KMS-11 (cell line): ENCODE measurements around the gene ARF5.
A peak's percentile ranks its signal among the peaks of the same experiment; 100 is the strongest.

Experiments used
- H2AFZ ChIP-seq: fragments of 200-600 bp; sonication (generic); 2 replicates; pipeline ENCODE4 v1.6.1; 2016; ENCODE audit warnings: antibody characterized with exemption, mixed run types, low read depth
- H3K27ac ChIP-seq: fragments of 200-600 bp; sonication (generic); 2 replicates; pipeline ENCODE4 v1.6.1; 2016; ENCODE audit warnings: mild to moderate bottlenecking, mixed run types
- H3K27me3 ChIP-seq: fragments of 200-600 bp; sonication (generic); 2 replicates; pipeline ENCODE4 v1.6.1; 2017; ENCODE audit warnings: mild to moderate bottlenecking, low read depth, mixed run types, moderate library complexity; ENCODE audit not compliant: insufficient read depth
- H3K36me3 ChIP-seq: fragments of 200-600 bp; sonication (generic); 2 replicates; pipeline ENCODE4 v1.6.1; 2017; ENCODE audit warnings: mild to moderate bottlenecking, mixed run types; ENCODE audit not compliant: insufficient read depth
- H3K4me1 ChIP-seq: fragments of 200-600 bp; sonication (generic); 2 replicates; pipeline ENCODE4 v1.6.1; 2016; ENCODE audit warnings: mild to moderate bottlenecking, low read depth, mixed run types; ENCODE audit not compliant: poor library complexity, severe bottlenecking
- H3K4me2 ChIP-seq: fragments of 200-600 bp; sonication (generic); 2 replicates; pipeline ENCODE4 v1.7.0; 2016; ENCODE audit warnings: mild to moderate bottlenecking, mixed run types
- H3K4me3 ChIP-seq: fragments of 200-600 bp; sonication (generic); IDR thresholded peaks from 2 replicates; pipeline ENCODE4 v1.6.1; 2017; ENCODE audit warnings: low read depth, low read length, mixed read lengths; ENCODE audit not compliant: insufficient read depth
- H3K79me2 ChIP-seq: fragments of 200-600 bp; sonication (generic); 2 replicates; pipeline ENCODE4 v1.6.1; 2016; ENCODE audit warnings: low read depth, mixed run types; ENCODE audit not compliant: insufficient read depth
- H3K9ac ChIP-seq: fragments of 200-600 bp; sonication (generic); 2 replicates; pipeline ENCODE4 v1.6.1; 2016; ENCODE audit warnings: mild to moderate bottlenecking, mixed run types
- H4K20me1 ChIP-seq: fragments of 200-600 bp; sonication (generic); 2 replicates; pipeline ENCODE4 v1.6.1; 2016; ENCODE audit warnings: mild to moderate bottlenecking, mixed run types; ENCODE audit not compliant: insufficient read depth
- CTCF ChIP-seq: fragments of 200-600 bp; sonication (generic); conservative IDR thresholded peaks from 2 replicates; pipeline ENCODE4 v1.6.1; 2017; ENCODE audit warnings: low read depth, mild to moderate bottlenecking, antibody characterized with exemption, low read length, moderate library complexity, mixed read lengths

ARF5 gene

GRCh38 chr7:127595737-127596136 lies 7.5 kb downstream of the ARF5 start:
- Histone ChIP-seq H3K4me2 (no peak overlapping the region), H2AFZ (no peak overlapping the region), H3K9ac (no peak overlapping the region), H3K4me1 (peaks cover 6% of the 10 kb centered on the region), H3K36me3 (no peaks in the 10 kb centered on the region), H3K79me2 (no peaks in the 10 kb centered on the region), H3K4me3 (no peak overlapping the region), H3K27ac (no peak overlapping the region), H4K20me1 (no peaks in the 10 kb centered on the region), H3K27me3 (no peaks in the 10 kb centered on the region)
- TF ChIP-seq CTCF, result no peak

- Histone ChIP-seq H3K4me3 (no peak overlapping the region), H3K9ac (no peak overlapping the region), H3K27me3 (no peaks in the 10 kb centered on the region), H3K4me1 (peaks cover 6% of the 10 kb centered on the region), H3K79me2 (no peaks in the 10 kb centered on the region), H4K20me1 (no peaks in the 10 kb centered on the region), H3K36me3 (no peaks in the 10 kb centered on the region), H3K27ac (no peak overlapping the region), H3K4me2 (no peak overlapping the region), H2AFZ (no peak overlapping the region)
- peak; percentile 29; the same call in 1 of the 2 replicates for TF ChIP-seq CTCF
Measured at GRCh38 chr7:127598318-127598717, 10.1 kb downstream of the ARF5 start.

- no peaks in the 10 kb centered on the region for H4K20me1 ChIP-seq
- TF ChIP-seq CTCF, result no peak
- H3K9ac ChIP-seq, result no peak overlapping the region
- no peaks in the 10 kb centered on the region for H3K79me2 ChIP-seq
- no peaks in the 10 kb centered on the region for H3K36me3 ChIP-seq
- H3K27me3 ChIP-seq, result no peaks in the 10 kb centered on the region
- H3K4me1 ChIP-seq, result no peaks in the 10 kb centered on the region
- H3K4me2 ChIP-seq, result no peak overlapping the region
- no peak overlapping the region for H3K4me3 ChIP-seq
- no peak overlapping the region for H3K27ac ChIP-seq
- H2AFZ ChIP-seq, result no peak overlapping the region
Measured at GRCh38 chr7:127600885-127601284, 12.7 kb downstream of the ARF5 start.

- H3K79me2 ChIP-seq, result no peaks in the 10 kb centered on the region
- H3K4me3 ChIP-seq, result no peak overlapping the region
- no peaks in the 10 kb centered on the region for H3K36me3 ChIP-seq
- no peaks in the 10 kb centered on the region for H3K4me1 ChIP-seq
- H3K27ac ChIP-seq, result no peak overlapping the region
- H3K9ac ChIP-seq, result no peak overlapping the region
- no peak overlapping the region for H2AFZ ChIP-seq
- H4K20me1 ChIP-seq, result no peaks in the 10 kb centered on the region
- no peak overlapping the region for H3K4me2 ChIP-seq
- no peaks in the 10 kb centered on the region for H3K27me3 ChIP-seq
- TF ChIP-seq CTCF, result no peak
Measured at GRCh38 chr7:127608446-127608845, 20.2 kb downstream of the ARF5 start.
